Stimulated activated CD8-positive, alpha-beta memory T cell treated with anti-CD3 and anti-CD28 coated beads, Interleukin-4, amount 100 ng/mL, for 48 hours (primary cell): ENCODE data around the gene CDKN1A.
"Not testable (repeated sequence)": the region's sequence is repeated elsewhere in the genome, so short reads cannot be mapped to it uniquely, and the experiment has no call there.

Source experiments
- DNase-seq: peaks from one replicate; pipeline ENCODE4 v3.0.0-alpha.2; 2020

Gene CDKN1A

DNA sequence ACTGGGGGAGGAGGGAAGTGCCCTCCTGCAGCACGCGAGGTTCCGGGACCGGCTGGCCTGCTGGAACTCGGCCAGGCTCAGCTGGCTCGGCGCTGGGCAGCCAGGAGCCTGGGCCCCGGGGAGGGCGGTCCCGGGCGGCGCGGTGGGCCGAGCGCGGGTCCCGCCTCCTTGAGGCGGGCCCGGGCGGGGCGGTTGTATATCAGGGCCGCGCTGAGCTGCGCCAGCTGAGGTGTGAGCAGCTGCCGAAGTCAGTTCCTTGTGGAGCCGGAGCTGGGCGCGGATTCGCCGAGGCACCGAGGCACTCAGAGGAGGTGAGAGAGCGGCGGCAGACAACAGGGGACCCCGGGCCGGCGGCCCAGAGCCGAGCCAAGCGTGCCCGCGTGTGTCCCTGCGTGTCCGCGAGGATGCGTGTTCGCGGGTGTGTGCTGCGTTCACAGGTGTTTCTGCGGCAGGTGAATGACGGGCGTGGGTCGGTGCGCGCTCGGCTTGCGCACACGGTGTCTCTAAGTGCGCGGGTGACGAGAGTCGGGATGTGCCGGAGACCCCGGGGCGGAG, at the start of gene CDKN1A:
Gene CDKN1A (plus strand): TSS at position 227 of the 555 bp plus-strand sequence. CDS start 5,388 bp downstream, outside the sequence.
- DNase-seq = peak; percentile 84

GRCh38 chr6:36629784-36630183, 48.7 kb upstream of the CDKN1A start:
- no peak for DNase-seq

- DNase-seq = no peak
These were observed 47.0 kb upstream of the CDKN1A start for GRCh38 chr6:36631326-36632011.

DNA sequence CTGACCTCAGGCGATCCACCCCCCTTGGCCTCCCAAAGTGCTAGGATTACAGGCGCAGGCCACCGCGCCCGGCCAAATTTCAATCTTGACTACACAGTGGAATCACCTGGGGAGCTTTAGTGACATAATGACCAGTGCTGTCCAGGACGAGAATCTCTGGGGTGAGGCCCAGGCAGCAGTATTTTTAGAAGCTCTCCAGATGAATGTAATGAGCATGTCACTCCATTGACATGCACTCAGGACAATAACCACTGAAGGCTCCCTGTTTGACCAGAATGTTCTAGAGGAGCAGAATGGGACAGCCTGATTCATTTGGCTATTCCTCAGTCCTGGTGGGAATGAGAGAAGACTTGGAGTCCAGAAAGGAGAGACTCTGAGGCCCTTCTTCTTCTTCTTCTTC, 45.1 kb upstream of the CDKN1A start:
- DNase-seq = no peak

- DNase-seq = no peak
These were observed 44.6 kb upstream of the CDKN1A start for GRCh38 chr6:36633915-36634314.

DNA sequence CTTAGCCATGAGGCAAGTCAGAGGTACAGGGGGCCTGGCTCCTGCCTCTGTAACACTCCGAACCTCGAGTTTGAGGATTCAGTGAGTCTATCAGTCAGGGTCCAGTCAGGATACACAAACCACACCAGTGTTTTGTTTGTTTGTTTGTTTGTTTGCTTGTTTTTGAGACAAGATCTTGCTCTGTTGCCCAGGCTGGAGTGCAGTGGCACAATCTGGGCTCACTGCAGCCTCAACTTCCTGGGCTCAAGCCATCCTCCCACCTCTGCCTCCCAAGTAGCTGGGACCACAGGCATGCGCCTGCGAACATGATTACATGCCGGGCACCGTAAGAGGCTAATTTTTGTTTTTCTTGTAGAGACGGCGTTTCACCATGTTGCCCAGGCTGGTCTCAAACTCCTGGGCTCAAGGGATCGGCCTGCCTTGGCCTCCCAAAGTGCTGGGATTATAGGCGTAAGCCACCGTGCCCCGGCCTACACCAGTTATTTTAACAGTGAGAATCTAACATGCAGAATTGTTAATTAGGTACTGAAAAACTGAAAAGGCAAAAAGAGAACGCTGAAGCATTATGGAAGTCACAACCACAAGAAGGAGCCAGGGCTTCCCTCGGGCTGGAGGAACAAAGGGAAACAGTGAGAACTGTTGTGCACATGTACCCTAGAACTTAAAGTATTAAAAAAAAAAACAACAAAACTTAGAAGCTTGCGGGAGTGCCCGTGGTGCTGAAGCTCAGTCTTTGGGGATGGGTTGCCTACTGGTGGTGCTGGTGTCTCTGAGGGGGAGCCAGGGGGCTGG, 44.0 kb upstream of the CDKN1A start:
- no peak for DNase-seq

GRCh38 chr6:36636283-36636682, 42.2 kb upstream of the CDKN1A start:
- DNase-seq = no peak

DNA sequence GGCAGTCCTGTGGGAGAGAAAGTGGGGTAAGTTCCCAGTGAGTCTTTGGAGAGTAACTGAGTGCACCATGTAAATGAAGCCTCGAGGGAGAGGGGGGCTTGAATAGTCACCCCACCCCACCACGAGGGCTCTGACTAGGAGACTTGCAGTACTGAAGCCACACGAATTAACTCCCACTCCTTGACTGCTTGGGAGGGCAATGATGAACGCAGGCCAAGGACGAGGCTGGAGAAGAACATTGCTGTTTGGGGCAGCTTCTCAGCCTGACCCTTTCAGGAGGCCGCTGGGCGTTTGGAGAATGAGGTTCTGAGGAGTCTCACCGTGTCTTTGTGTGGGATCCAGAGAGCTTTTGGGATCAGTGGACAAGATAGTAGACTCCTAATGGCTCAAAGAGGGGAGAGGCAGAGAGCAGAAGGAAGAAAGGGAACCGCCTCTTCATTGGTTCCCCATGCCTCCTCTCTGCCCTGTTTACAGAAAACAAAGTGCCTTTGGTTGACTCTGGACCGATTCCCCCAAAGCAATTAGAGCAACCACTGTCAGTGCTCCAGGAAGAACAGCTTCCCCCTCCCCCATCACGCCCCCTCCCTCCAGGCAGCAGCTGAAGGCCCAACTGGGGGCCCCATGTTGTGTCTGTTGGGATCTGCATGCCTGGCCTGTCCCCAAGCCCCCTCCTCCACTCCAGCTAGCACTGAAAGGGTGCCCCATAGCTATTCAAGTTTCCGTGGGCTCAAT, 41.7 kb upstream of the CDKN1A start:
- DNase-seq = no peak

DNA sequence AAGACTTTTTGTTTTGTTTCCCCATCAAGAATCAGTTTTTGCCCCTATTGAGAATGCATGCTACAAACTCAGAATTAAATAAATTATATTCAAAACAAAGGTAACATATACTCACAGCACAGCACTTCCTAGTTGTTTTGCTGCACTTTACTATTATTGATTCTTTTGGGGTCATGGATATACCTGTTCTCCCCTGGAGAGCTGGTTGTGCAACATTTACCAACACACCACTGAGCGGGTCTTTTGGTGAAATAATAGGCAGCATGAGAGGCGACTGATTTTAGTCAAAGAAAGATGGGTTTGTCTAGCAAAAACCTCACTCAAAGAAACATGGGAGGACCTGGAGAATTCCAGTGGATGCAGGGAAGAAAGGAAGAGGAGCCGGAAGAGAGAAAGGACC, 39.9 kb upstream of the CDKN1A start:
- DNase-seq = no peak

GRCh38 chr6:36639171-36639808, 39.2 kb upstream of the CDKN1A start:
- DNase-seq = no peak

GRCh38 chr6:36641543-36641942, 37.0 kb upstream of the CDKN1A start:
- DNase-seq = no peak

DNA sequence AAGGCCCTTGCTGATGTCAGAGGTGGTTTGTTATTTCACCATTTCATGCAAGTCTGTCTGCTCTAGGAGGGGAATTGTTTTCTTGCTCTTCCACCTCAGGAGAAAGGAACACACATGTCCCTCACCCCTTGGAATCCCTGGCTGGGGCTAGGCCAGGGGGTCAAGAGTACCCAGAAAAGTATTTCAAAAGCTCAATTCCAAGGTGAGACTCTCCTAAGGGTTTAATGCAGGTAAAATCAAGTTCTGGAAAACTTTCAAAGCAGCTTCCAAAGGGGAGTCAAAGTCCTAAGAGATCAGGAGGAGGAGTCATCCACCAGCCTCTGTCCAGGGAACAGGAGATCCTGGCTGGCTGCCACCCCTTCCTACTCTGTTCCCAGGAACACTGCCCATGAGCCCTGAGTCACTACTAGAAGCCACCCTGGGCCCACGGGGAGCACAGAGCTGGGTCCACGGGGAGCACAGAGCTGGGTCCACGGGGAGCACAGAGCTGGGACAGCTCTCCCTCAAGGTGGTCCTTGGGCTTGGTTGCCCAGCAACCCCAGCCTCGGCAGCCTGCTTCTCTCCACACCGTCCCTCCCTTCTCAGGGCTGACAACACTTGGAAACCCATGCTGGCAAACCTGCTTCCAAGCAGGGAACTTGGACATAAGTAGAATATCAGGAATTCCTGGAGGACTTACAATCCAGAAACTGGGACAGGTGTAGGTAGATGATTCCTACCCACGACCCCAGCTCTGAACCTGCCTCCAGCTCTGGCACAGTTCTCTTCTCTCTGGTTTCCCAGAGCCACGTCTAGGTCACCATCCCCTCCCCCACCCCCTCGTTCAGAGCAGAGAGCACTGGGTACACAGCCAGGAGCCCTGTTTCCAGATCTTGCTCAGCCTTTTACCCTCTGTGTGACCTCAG, 35.3 kb upstream of the CDKN1A start:
- no peak for DNase-seq

- no peak for DNase-seq
These were observed 34.5 kb upstream of the CDKN1A start for GRCh38 chr6:36643977-36644376.

- DNase-seq = no peak
These were observed 29.4 kb upstream of the CDKN1A start for GRCh38 chr6:36649086-36649485.

- DNase-seq = no peak
These were observed 28.6 kb upstream of the CDKN1A start for GRCh38 chr6:36649701-36650484.

DNA sequence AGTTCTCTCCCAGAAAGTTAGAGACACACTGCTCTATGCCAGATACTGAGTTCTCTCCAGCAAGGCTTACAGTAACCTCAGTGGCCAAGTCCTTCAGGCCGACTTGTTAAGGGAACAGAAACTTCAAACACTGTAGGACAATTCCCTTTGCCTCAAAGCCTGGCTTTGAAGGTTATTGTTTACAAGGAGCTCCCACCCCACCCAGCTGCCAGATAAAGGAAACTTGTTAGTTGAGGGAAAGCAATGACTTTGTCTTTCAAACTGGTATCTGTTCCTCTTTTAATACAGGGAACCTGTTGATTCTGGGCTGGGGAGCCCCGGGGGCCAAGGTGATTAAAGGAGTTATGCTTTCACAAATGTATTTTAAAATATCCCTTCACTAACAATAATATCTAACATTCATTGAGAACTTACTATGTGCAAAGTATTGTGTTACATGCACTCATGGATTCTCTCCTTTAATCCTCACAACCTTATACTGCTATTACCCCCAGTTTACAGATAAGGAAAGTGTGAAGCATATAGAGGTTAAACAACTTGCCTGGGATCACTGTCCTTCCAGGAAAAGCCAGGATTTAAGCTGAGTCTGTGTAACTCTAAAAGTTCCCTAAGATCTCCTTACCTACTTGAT, 27.6 kb upstream of the CDKN1A start:
- DNase-seq = no peak

GRCh38 chr6:36651659-36652379, 26.7 kb upstream of the CDKN1A start:
- no peak for DNase-seq

- not testable (repeated sequence) for DNase-seq
These were observed 24.0 kb upstream of the CDKN1A start for GRCh38 chr6:36654469-36654868.

DNA sequence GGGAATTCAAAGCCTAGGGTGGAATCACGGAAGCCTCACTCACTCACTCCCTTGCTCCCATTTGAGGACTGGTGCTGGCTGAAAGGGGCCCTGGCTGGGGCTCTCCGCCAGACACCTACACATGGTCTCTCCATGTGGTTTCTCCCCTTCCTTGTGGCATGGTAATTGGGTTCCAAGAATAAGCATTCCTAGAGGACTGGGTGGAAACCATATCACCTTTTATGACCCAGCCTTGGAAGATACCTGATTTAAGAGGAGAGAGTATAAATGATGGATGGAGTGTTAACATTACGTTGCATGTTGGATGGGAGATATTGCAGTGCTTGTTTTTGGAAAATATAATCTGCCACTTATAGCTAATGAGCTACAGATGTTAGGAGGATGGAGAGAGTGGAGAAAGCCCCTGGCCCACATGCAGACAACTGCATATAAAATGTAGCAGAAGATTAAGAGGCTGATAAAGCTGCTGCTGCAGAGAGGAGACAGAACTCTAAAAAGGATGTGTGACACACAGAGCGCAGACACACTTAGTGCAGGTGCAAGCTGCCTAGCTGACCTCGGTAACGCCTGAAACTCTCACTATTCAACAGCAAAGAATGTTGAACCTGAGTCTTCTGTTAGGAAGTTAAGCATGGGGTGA, 23.3 kb upstream of the CDKN1A start:
- DNase-seq = no peak
